Measurements from ENCODE around the gene PPP2R5D. TPM values are rescaled to one million over a fixed set of nuclear protein-coding genes. Genes with fewer than 3 reads are reported as not detected.

The PPP2R5D gene
- total RNA-seq, 1 donor from 2014 or later, result 55.1 TPM

DNA sequence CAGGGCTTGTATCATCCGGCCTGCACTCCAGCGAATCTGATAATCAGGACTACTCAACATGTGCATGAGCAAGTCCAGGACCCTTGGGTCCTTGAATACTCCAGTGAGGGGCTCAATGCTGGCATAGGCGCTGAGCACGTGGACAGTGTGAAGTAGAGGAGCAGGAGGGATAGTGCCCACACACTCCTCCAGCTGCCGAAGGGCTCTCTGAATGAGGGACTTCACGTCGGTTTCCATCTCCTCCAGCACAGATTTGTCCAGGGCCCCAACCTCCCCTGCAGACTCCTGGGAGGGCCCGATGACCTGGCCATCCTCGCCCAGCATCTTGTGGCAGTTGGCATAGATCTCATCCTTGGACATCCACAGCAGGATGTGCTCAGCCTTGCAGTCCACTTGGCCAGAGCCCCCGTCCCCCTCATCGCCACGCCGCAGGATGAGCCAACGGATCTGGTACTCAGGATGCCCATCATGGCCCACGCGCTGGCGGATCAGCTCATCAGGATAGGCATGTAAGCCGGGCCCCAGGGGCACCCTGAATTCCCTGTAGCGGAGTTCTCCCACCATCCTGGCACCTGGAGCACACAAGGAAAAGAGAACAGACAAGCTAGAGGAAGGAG lies 68.0 kb downstream of the PPP2R5D start:
- peaks cover 33% of the 10 kb centered on the region for H3K4me1 Mint-ChIP-seq (ENCODE audit: unreplicated experiment)
- no peak for DNase-seq (ENCODE audit: extremely low spot score, unreplicated experiment)
- H3K4me3 Mint-ChIP-seq, result peak overlapping the region; percentile 95
- H3K27ac Mint-ChIP-seq, result peak overlapping the region; percentile 93
- H3K27me3 Mint-ChIP-seq, result no peaks in the 10 kb centered on the region
- H3K9me3 Mint-ChIP-seq, result no peaks in the 10 kb centered on the region
- TF ChIP-seq, protein P1, sequence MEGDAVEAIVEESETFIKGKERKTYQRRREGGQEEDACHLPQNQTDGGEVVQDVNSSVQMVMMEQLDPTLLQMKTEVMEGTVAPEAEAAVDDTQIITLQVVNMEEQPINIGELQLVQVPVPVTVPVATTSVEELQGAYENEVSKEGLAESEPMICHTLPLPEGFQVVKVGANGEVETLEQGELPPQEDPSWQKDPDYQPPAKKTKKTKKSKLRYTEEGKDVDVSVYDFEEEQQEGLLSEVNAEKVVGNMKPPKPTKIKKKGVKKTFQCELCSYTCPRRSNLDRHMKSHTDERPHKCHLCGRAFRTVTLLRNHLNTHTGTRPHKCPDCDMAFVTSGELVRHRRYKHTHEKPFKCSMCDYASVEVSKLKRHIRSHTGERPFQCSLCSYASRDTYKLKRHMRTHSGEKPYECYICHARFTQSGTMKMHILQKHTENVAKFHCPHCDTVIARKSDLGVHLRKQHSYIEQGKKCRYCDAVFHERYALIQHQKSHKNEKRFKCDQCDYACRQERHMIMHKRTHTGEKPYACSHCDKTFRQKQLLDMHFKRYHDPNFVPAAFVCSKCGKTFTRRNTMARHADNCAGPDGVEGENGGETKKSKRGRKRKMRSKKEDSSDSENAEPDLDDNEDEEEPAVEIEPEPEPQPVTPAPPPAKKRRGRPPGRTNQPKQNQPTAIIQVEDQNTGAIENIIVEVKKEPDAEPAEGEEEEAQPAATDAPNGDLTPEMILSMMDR (conservative IDR thresholded peaks at IDR 0.05), result no peak
- peaks cover 18% of the 10 kb centered on the region for H3K36me3 Mint-ChIP-seq

DNA sequence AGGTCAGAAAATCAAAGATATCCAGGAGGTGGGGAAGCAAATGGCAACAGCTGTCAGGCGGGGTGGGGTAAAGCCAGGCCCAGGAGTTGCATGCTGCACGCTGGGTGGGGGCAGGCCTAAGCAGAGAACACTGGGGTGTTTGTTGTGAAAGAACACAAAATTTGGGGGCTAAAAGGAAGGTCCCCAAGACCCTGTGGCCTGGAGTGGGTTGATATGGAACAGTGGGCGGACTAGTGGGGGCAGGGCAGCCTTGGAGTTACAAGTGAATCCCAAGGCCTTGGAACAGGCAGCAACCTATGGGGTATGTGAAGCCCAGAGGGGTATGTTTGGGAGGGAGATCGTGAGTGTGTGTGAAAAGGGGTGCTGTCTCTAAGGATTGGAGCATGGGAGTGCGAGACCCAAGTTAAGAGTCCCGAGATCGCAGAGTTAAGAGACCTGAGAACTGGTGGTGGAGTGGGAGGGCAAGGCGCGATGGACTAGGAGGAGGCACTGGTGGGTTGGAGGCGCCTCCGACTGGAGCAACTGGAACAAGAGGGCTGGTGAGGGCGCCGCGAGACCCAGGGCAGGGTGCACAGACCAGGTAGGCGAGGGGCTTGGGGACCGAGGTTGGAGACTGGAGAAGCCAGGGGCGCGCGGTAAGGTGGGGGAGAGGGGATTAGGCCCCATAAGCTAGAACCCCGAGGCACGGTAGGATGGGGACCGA lies 68.6 kb downstream of the PPP2R5D start:
- Mint-ChIP-seq H3K9me3 (no peaks in the 10 kb centered on the region), H3K27me3 (no peaks in the 10 kb centered on the region), H3K4me3 (peak overlapping the region; percentile 95), H3K36me3 (peaks cover 15% of the 10 kb centered on the region), H3K27ac (peak overlapping the region; percentile 93), H3K4me1 (ENCODE audit: unreplicated experiment) (peaks cover 36% of the 10 kb centered on the region)
- TF ChIP-seq, protein P1 (conservative IDR thresholded peaks at IDR 0.05), result no peak
- DNase-seq (ENCODE audit: extremely low spot score, unreplicated experiment), result no peak

GRCh38 chr6:43053545-43054205 lies 69.3 kb downstream of the PPP2R5D start, which contains the start of gene CUL7:
CUL7 (minus strand) TSS chr6:43053851; CDS start chr6:43052788, 1,063 bp downstream.
- peak; percentile 90 for DNase-seq (ENCODE audit: extremely low spot score, unreplicated experiment)
- no peaks in the 10 kb centered on the region for H3K27me3 Mint-ChIP-seq

DNA sequence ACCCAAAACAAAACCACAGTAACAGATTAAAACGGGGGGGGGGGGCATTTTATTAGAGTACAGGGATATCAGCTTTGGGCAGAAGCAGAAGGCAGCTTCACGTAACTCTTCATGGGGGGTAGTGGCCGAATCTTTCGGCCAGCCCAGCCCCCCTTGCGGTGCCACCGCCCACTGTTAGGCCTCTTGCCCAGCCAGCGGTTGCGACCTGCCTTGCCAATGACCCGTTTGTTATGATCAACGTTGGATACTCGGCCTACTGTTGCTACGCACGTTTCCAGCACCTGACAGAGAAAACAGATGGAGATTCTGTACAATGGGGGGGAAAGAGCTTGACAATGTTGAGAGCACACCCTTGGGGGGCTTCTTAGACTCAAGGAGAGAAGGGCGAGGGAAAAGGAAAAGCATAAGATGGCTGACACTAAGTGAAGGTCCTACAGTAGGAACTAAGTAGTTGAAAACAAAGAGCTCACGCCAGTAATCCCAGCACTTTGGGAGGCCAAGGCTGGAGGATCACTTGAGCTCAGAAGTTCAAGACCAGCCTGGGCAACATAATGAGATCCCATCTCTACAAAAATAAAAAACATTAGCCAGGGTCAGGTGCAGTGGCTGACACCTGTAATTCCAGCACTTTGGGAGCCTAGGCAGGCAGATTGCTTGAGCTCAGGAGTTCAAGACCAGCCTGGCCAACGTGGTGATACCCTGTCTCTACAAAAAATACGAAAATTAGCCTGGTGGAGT lies 70.0 kb downstream of the PPP2R5D start:
- TF ChIP-seq, protein P1 (conservative IDR thresholded peaks at IDR 0.05), result no peak
- Mint-ChIP-seq H3K4me1 (ENCODE audit: unreplicated experiment) (peaks cover 45% of the 10 kb centered on the region), H3K9me3 (no peaks in the 10 kb centered on the region), H3K36me3 (peaks cover 15% of the 10 kb centered on the region), H3K4me3 (peak overlapping the region; percentile 95), H3K27ac (peak overlapping the region; percentile 93), H3K27me3 (no peaks in the 10 kb centered on the region)
- no peak for DNase-seq (ENCODE audit: extremely low spot score, unreplicated experiment)

More at GRCh38 chr6:43053545-43054205, 69.3 kb downstream of the PPP2R5D start, which contains the start of gene CUL7:
- H3K27ac Mint-ChIP-seq, result peak within 1 kb of the TSS; percentile 93
- peaks cover 15% of the 10 kb centered on the region for H3K36me3 Mint-ChIP-seq
- no peaks in the 10 kb centered on the region for H3K9me3 Mint-ChIP-seq
- peaks cover 42% of the 10 kb centered on the region for H3K4me1 Mint-ChIP-seq (ENCODE audit: unreplicated experiment)
- TF ChIP-seq, protein P1 (conservative IDR thresholded peaks at IDR 0.05), result peak; percentile 12
- peak within 1 kb of the TSS; percentile 95 for H3K4me3 Mint-ChIP-seq

GRCh38 chr6:43055966-43056365 lies 71.6 kb downstream of the PPP2R5D start:
- DNase-seq (ENCODE audit: extremely low spot score, unreplicated experiment), result no peak
- peak overlapping the region; percentile 63 for H3K4me3 Mint-ChIP-seq

More at GRCh38 chr6:43055966-43056365, 71.6 kb downstream of the PPP2R5D start:
- TF ChIP-seq, protein P1 (conservative IDR thresholded peaks at IDR 0.05), result no peak
- no peaks in the 10 kb centered on the region for H3K9me3 Mint-ChIP-seq
- no peaks in the 10 kb centered on the region for H3K27me3 Mint-ChIP-seq
- peaks cover 52% of the 10 kb centered on the region for H3K4me1 Mint-ChIP-seq (ENCODE audit: unreplicated experiment)
- H3K36me3 Mint-ChIP-seq, result peaks cover 11% of the 10 kb centered on the region
- H3K27ac Mint-ChIP-seq, result peak overlapping the region; percentile 93

Measured in type B pancreatic cell (in vitro differentiated cells).